ENCODE measurements around the gene CHP1.

- TF ChIP-seq CTCF (conservative IDR thresholded peaks at IDR 0.05; ENCODE audit: low read length): no peak
- TF ChIP-seq EZH2phosphoT487 (IDR thresholded peaks at IDR 0.05; ENCODE audit: borderline replicate concordance, low read depth, low read length): no peak
Measured at GRCh38 chr15:41279535-41280283, 48.6 kb downstream of the CHP1 start.

All from OCI-LY7 (cell line).